HG03095 (cell line): ENCODE measurements around the gene RGS13.
A peak's percentile ranks its signal among the peaks of the same experiment; 100 is the strongest.

Source experiments
- ATAC-seq: cut with Tn5 transposase; IDR thresholded peaks from one replicate; pipeline ENCODE4 v1.9.1; 2021; ENCODE audit warnings: moderate library complexity; ENCODE audit not compliant: unreplicated experiment

Gene RGS13

DNA sequence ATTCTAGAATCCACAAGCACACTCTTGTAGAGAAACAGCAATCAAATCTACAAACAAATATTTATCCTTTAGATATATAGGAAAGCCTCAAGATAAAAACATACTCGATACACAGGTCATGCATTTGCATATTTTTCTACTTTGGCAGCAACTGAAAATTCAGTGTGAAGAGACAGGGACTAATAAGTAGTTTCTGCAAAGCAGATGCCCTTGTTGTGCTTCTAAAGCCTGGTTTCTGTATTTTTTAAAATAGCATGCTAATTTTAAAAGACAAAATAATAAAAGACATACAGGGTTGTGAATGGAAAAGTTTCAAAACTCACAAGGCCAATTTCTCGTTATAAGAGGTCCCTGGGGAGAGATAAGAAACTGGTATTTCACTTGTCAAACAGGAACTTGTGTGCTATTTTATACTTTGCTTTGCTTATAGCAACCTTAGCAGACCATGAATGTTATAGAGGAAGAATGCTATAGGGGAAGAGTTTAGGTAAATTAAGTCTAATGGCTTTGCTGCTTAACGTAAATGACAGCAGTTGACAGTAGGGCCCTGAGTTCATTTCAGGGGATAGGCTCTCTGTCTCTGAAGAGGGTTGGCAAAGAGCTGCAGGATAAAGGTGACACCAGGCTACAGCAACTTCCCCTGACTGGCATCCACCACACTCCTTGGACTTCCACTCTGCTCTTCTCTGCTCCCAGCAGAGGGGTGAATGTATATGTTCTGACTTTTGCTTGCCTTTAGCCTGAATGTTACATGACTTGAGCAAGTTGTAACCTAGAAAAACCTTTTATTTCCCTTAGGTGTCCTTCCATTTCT, 9.4 kb upstream of the RGS13 start:
- peak; percentile 86 for ATAC-seq

DNA sequence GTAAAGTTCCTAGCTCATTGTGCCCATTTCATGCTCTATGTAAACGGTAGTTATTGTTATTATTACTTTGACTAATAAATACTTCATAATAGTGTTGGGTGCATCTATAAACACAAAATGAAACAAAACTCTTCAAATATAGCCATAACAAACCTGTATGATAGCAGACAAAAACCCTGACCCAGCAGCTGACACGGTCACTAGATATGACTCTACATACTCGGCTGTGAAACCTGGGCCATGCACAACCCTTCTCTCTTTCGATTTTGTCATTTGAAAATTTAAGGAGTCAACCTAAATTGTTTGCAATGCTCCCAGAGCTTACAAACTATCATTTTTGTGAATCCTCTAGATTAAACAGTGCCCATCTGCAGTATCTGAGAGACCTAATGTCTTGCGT, 8.0 kb upstream of the RGS13 start:
- no peak for ATAC-seq

DNA sequence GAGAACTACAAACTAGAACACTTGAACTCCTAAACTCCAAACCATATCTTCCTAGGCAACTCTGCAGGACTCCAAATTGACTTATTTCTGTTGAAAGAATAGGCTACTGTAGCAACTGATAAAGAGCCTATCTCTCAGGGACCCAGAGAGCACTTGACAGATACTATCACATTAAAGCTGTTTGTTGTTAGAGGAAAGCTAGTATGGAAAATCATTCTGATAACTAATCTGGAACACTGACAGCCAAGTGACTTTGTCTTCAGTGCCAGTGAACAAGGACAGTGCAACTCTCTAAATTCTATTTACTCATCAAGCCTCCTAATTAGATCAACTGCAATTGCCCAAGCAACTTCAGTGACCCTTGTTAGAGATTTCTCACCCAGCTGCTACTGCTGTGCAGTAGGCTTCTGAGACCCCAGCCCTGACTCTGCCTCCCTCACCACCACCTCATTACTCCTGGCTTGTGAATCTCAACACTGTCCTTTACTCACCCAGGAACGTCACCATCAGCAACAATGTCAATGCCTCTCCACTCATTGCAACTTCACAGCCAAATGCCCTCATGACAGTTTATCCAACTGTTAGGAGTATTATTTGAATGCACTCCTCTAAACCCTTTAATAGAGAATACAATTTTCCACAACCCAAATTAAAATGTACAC, 7.4 kb upstream of the RGS13 start:
- ATAC-seq = no peak

DNA sequence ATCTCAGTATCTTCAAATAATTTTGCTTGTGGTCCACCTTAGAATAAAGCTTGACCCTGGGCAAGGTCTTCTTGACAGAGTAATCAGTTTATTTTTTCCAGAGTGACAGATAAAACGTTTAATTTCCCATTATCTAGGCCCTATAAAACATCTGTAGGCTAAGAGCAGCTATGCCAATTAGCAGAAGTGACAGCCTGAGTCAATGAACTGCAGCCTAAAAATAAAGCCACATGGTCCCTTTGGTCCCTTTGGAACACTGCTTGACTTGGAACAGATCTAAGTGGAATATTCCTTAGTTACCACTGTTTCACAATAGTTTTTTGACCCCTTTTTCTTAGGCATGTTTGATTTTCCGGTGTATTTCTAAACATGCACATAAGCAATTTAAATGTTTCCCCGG, 6.3 kb upstream of the RGS13 start:
- no peak for ATAC-seq

DNA sequence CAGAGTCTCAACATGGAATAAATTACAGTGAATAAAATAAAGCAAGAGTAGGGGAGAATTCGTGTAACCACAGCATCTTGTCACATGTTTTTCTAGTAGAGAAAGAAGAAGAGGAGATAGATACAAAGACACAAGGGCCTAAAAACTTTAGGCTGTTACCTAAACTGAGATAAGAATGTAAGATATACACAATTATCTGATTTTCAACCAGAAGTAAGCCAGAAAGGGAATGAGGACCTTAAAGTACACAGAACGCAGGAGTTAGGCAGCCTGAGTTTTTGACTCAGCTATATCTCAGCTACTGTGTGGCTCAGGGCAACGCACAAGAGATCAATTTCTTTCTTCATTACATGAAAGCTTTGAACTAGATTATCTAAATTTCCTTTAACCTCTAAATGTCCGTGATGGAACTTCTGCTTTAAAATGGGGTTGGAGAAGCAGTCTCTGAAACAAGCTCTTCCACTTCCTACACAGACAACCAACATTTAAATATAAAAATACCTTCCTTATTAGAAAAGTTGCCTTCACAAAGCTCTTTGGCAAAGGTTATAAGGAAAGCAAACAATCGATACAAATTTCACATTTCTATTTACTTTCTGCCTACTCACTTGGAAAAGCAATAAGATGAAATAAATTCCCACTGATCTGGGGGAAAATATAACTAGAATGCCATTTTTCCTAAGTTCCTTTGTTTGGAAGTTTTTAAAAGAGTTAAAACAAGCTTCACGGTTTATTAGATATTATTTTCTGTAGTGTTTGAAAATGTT, 5.2 kb upstream of the RGS13 start:
- ATAC-seq = no peak

DNA sequence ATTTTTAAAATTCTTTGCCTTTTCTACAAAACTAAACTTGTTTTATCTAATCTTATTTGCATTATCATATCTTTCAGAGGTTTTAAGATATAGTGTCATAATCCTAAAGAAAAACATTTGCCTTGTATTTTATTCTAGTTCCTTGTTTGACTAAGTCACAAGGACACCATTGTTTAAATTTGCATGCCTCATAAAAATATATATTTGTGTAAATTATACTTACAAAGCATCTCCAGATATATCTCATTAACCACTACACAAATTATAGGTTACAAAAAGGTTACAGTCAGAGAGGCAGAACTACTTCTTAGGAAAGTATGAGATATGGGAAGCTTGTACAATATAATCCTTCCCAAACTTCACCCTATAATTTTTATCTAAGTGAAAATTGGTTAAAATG, 4.2 kb upstream of the RGS13 start:
- ATAC-seq = no peak

DNA sequence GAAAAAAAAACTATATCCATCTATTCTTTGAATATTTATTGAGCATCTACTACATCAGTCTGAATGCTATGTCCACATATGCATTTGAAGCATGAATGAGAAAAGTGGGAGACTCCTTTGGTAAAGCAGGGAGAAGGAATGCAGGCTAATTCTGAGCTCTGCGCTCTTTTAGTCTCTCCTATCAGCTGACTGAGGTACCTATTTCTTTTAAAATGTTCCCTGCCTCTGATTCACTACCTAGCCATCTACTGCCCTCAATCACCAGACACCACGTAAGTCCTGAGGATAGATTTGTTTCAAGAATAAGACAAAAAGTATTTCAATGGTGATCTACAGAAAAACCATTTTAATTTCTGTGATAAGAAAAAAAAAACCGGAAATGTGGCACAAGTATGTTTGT, 3.8 kb upstream of the RGS13 start:
- no peak for ATAC-seq

DNA sequence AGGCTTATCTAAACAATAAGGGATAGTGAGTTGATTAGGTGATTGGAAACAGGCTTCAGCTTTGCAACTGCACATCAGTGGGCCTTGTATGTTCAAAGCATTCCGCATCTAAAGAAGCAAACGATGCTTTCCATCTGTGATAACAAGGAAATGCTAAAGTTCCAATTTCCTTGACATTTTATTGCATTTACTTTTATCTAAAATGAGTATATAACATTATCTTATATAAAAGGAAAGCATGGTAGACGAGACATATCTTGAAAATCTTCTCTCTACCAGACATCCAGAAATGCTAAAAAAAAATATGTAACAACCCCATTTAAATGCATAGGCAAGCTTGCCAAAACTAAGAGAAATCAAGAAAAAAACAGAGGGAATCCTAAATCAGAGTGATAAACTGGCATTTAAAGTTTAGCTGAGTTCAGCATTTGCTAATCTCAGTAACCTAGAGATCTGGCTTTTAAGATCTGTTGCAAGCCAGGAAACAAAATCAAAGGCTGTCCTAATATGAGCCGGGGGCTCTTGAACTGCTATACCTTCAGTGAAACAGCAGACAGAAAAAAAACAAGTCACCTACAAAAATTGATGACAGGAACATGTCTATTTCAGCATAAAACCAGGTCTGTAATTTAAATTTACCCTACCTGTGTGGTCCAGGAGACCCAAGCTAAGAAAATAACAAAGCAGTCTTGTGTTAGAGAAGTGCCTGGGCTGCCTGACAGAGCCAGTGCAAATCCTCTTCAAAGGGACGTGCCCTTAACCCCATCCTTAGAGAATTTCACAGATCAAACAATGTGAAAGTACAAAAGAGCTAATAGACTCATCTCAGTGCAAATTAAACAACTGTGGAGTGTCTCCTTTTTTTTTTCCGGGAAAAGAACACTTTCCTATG, 3.1 kb upstream of the RGS13 start:
- no peak for ATAC-seq

DNA sequence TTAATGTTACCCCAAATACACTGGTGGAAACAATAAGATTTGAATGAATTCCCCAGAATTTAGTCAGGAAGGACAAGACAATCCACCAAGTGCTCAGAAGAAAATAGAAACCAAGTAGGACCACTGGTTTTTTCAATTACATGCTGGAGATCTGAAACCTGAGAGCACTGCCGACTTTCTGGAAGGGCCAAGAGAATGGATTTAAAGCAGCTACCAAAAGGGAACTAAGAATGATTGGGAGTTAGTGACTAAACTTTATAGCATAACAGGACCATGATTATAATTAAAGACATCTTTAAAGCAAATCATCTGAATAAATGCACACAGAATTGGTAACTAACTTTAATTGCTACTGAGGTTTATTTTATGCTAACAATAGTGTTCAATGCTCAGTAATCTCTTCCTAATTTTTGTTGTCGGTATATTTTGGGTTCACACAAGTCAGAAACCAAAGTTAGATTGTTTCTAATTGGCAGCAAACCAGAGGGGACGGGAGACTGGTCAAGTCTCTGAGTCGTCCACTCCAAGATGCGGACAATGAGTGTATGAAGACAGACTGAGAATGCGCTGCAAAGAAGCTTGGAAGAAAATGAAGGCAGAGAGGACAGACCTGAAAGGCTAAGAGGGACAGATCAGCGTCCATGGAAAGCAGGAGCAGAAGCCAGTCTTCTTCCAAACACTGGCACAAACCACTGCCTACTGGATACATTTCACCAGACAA, 2.3 kb upstream of the RGS13 start:
- ATAC-seq = no peak

DNA sequence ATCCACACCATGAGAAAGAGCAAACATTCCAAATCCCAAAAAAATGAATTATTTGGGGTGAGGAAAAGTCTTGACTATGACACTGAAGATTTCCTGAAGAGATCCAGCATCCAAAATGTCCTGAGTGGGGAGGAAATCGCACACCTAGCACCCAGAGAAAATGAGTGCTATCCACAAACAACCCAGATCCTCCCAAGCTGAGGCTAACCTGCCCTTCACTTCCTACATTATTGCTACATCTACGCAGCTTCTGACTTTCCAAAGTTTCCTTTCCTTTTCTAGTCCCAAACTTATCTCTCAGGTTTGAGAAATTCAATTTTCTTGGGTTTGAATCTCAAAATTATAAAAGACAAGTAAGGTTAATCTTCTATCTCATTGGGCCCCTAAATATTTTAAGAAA, 906 bp upstream of the RGS13 start:
- no peak for ATAC-seq

DNA sequence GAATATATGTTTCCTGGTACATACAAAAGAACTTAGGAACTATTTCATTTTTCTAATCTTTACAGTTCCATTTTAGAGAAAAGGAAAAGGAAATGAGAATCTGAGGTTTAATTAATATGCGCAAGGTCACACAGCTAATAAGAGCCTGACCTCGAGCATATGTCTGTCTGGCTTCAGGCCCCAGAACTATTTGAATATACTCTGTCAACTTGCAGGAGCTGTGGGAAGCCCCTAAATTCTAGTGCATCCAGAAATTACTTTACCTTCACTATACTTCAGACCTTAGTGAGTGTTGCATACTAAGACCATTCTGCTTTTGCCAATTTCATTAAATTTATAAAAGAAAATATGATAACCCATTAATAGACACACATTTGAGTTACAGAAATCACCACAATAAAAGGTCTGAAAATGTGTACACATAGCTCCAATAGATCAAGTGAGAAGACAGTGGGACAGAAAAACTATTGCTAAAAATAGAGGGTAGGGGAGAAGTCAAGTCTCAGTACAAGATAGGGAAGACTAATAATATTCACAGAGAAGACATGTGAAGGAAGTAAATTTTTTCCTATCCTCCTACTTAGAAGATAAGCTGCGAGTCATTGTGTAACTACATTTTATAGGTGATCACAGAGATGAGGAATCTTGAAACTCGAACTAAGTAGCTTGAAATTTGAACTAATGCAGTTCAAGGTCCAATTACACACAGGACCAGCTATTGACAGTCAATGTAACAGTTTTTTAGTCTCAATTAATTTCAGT, 3.8 kb downstream of the RGS13 start:
- ATAC-seq = peak; percentile 75

DNA sequence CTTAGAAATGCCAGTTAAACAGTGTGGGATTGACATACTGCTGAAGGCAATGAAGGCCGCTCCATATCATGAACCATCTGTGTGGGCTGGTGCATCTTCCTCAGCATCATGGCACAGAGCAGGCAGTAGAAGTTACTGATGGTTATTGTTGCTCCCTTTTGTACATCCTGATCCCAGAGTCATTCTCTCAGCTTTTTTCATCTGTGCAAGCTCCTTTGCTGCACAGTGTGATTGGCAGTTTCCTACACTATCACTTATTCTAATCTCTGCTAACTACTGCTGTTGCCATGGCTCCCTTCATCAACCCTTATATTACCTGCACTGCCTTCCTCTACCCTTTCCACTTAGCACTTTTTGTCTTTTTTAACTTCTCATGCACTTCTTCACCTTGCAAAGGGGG, 16.2 kb downstream of the RGS13 start:
- no peak for ATAC-seq

DNA sequence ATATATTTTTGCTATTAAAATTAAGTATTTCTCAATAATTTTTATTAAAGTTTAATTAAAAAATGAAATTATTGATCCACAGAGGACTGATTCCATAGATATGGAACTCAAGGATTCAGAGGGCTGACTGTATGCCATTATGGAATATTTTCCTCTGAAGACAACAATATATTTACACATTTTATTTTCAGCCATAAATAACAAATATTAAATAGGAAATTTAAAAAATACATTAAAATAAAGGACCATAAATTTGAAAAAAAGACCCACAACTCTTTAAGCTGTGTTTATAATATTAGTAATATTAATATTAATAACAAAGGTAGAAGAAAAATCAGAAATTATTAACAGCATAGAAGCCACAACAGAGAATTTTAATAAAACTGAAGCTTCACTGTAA, 18.2 kb downstream of the RGS13 start:
- ATAC-seq = no peak

DNA sequence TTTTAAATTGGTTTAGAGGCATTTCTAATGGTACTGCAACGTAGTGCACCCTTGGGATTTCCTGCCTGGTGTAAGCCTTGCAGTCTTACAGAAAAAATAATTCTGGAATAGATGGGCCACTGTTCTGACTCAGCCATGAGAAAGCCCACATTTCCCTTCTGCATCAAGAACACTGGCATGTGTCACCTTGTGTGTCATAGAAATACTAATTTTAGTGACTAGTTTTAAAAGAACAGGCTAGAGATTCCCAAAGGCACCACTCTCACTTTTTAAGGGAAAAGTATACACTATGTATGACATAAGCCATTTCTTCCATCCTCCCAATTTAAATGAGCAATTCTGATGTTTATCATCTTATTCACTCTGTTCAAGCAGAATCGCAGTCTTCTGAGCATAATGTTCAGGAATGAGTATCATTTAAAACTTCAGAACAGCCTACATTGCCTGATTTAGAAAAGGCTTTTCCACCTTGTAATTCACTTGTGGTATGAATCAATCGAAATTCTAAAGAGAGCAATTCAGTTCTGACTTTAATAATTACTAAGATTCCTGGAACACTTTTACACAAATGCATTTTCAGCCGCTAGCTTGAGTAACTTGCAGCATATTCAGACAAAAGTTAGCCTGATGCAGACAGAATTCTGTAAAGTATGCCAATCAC, 18.8 kb downstream of the RGS13 start:
- no peak for ATAC-seq

DNA sequence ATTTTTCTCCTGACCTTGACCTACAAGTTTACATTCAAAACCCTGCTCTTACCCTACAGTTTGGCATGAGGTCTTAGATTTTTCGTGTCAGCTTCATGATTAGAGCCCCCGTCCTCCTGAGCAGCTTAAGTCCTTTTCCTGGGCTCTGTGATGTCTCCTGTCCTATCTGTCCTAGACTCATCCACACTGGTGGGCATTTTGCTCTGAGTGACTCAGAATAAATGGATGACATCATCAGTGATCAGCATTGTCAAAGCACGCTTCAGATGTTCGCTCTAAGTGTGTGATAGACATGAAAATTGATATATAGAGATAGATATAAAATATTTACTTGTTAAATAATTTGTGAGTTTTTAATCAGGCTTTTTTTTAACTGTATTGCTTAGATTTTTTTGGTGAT, 21.8 kb downstream of the RGS13 start:
- ATAC-seq = no peak

DNA sequence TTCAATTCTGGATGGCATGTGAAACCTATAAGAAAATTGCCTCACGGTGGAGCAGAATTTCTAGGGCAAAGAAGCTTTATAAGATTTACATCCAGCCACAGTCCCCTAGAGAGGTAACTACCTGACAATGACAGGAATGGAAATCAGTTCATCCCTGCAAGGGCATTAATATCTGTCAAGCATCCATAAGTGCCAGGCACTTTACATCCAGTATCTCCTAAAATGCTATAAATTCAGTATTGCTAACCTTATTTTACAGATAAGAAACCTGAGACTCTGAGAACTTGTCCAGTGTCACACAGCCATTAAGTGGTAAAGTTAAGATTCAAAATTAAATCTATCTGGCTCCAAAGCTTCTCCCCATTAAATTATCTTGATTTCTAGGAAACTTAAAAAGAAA, 22.3 kb downstream of the RGS13 start:
- no peak for ATAC-seq

DNA sequence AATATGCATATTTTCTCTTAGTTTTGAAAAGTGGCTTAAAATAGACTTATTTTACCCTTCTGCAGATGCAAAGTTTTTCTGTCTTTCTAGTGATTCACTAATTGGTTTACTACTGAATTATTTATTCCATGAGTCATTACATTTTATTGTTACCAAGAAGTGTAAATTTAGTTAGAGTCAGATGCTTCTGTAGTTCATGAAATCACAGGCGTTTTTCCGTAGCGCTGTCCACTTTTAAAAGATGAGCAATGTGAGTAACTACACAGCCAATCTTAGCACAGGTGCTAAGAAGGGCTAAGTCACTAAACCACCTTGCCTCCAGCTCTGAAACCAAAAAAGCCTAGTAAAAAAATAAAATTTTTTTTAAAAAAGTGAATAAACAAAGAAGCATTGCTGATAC, 24.7 kb downstream of the RGS13 start:
- ATAC-seq = no peak

DNA sequence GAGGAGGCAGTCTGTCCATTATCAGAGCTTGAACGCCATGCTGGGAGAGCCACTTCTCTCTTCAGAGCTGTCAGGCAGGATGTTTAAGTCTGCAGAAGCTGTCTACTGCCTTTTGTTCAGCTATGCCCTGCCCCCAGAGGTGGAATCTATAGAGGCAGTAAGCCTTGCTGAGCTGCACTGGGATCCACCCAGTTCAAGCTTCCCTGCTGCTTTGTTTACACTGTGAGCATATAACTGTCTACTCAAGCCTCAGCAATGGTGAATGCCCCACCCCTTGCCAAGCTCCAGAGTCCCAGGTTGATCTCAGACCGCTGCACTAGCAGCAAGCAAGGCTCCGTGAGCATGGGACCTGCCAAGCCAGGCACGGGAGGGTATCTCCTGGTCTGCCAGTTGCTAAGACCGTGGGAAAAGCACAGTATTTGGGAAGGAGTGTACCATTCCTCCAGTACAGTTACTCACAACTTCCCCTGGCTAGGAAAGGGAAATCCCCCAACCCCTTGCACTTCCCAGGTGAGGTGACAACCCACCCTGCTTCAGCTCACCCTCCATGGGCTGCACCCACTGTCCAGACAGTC, 32.5 kb downstream of the RGS13 start:
- no peak for ATAC-seq

DNA sequence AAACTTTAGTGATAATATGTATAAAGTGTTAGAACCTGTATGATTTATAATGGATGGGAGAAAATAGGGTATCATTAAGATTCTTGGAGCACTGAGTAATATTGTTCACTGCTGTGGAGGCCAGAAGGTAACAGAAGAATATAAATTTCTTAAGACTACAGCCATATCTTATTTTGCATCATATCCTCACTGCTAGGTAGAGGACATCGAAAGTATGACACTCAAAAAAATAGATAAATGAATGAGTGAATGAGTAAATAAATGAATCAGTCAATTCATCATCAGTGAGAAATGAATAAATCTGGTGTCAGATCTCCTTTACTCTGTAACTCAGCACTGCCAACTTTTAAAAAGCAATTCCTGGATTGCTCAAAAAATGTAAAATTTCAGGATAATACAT, 33.2 kb downstream of the RGS13 start:
- ATAC-seq = no peak
